GM19238 (cell line): ENCODE results near the gene ACOT8.
"Not testable (repeated sequence)": the region's sequence is repeated elsewhere in the genome, so short reads cannot be mapped to it uniquely, and the experiment has no call there.

Experiments
- DNase-seq: peaks from one replicate; pipeline ENCODE4 v3.0.0; 2011; ENCODE audit warnings: low spot score; ENCODE audit not compliant: insufficient read length

Gene ACOT8

DNA sequence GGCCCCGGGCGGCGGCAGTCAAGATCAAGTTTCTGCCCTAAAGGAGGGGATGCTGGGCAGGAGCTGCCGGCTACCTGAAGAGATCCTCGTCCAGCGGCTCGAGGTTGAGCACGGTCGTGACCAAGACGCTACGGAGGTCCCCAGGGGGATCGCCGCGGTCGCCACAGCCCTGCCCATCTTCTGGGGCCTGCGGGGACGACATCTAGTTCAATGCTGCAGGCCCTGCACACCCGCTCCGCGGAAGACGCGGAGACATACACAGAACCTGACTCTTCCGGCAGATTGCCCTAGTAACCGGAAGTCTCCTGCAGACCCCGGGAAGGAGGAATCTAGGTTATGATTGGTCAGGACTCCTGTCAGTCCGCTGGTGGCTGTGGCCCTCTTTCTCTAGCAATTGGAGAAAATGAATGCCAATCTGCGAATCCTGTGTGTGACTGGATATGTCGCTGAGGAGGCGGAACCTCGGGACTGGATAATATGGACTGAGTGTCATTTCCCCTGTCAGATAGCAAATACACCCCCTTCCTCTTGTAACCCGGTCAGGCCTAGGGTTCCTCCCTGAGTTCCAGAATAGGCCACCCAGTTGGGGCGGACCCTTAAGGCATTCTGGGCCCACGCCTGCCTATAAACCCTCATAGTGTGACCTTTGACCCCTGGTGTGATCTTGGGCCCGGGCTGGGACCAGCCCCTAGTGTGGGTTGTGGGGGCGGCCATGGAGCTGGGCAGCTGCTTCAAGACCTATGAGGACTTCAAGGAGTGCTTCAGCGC, at the start of gene ACOT8, which contains the start of gene ZSWIM3:
ACOT8 (minus strand) TSS at position 279 of the 768 bp plus-strand sequence; CDS start at position 202, 77 bp downstream.
ZSWIM3 (plus strand) TSS at position 501 of the 768 bp plus-strand sequence; CDS start at position 713, 212 bp downstream.
- peak; percentile 98 for DNase-seq

DNA sequence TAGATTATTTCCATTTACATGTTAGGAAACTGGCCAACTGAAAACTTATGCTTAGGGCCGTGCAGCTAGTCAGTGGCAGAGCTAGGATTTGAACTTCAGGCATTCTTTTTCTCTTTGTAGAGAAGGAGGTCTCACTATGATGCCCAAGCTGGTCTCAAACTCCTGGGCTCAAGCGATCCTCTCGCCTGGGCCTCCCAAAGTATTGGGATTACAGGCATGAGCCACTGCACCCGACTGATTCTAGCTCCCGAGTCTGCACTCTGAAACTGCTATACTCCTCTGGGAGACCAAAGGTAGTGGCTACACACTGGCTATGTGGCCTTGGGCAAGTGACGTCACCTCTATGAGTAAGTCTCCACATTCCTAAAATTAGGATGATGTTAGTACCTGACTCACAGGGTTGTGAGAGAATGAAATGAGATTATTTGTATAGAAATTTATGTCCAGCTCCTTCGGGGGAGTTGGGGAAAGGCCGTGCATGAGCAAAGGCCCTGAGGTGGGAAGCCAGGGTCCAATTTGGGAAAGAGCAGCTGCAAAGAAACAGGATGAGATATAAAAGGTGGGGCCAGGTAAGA, 48.4 kb upstream of the ACOT8 start:
- no peak for DNase-seq

DNA sequence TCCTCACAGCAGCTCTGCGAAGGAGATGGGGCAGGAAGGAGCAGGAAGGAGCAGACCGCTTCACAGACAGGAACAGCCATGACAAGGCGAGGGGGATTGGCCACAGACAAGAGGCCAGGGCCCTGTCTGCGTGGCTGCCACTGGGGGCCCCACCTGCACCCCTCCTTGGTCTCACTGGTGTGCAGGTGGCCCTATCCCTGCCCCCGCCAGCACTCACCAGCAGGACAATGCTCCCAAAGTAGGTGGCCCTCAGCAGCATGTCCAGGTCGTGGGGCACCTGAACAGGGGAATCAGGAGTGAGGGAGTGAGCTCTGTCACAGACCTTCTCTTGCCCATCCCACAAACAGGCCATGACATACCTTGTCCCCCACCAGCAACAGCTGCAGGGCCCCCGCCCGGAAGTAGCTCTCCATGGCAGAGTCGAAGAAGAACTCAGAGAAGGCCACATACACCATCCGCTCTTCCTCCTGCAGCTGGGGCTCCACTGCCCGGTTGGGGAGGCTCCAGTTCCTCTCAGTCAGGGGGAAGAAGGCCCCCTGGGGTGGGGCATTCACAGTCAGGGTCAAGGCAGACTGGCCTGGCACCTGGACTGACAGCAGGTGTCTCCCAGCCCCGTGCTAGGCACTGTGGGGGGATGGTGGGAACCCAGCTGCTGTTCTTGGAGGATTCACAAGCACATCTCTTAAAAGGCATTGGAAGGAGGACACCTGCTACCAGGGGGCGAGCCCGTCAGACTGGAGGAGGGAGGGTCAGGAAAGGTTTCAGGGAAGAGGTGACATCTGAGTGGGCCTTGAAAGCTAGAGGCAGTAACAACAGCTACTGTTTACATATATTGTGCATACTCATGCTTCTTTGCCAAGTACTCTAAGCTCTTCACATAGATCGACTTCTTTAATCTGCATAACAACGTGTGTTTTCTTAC, 47.7 kb upstream of the ACOT8 start:
- no peak for DNase-seq

DNA sequence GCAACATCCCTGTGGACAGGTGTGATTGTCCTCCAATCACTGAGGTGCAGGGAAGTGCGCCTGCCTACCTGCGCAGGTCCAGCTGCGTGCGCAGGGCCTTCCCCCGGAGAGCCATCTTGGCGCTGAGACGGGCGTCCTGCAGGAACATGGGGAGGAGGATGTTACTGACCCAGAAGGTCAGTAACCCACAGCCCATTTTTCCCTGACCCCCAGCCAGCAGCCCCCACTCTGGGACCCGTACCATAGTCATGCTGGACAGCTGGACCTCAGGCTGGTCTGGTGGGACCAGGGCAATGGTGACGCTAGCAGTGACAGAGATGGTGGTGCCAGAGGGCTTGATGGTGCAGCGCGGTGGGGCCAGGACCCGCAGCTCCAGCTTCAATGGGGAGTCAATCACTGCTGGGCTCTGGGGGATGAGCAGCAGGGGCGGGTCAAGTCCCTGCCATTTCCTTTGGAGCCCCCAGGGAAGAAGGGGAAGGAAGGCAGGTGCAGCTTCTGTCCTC, 45.1 kb upstream of the ACOT8 start:
- DNase-seq: no peak

DNA sequence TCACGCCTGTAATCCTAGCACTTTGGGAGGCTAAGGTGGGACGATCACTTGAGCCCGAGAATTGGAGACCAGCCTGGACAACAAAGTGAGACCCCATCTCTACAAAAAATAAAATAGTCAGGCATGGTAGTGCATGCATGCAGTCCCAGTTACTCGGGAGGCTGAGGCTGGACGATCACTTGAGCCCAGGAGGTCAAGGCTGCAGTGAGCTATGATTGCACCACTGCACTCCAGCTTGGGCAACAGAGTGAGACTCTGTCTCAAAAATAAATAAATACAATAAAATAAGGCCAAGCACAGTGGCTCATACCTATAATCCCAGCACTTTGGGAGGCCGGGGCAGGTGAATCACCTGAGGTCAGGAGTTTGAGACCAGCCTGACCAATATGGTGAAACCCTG, 44.1 kb upstream of the ACOT8 start:
- not testable (repeated sequence) for DNase-seq

DNA sequence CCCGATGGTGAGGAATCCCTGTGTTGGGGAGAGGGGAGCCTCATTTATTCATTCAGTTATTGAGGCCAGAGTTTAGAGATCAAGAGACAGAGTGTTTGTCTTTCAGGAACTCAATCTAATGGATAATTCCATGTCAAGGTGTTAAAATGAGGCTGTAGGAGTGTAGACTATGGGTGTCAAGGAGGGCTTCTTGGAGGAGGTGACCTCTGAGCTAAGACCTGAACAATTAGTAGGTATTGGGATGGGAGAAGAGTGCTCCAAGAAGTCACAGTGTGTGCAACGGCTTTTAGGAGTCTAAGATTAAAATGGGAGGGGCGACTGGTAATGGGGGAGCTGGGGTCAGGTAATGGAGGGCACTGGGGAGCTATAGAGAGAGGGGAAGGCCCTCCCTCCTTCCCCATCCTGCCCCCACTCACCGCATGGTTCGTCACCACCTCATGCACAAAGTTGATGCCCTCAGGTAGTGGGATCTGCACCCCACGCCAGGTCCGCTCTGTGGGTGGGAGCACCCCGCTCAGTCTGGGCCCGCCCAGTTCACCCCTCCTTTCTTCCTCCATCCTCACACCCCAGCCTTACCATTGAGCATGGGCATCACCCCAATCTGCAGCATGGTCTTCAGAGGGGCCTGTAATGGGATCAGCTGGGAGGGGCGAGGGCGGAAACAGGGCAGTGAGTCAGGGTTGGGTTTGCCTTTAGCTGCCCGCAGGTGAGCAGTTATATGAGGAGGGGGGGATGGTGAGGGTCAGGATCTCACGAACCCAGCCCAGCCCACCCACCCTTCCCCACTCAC, 42.0 kb upstream of the ACOT8 start:
- no peak for DNase-seq

DNA sequence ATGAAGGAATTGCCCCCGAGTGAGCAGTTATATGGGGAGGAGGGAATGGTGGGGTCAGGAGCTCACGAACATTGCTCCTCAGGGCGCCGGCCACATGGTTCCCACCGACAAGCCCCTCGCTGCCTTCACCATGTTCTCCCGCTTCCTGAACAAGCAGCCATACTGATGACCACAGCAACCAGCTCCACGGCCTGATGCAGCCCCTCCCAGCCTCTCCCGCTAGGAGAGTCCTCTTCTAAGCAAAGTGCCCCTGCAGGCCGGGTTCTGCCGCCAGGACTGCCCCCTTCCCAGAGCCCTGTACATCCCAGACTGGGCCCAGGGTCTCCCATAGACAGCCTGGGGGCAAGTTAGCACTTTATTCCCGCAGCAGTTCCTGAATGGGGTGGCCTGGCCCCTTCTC, 41.1 kb upstream of the ACOT8 start:
- no peak for DNase-seq

DNA sequence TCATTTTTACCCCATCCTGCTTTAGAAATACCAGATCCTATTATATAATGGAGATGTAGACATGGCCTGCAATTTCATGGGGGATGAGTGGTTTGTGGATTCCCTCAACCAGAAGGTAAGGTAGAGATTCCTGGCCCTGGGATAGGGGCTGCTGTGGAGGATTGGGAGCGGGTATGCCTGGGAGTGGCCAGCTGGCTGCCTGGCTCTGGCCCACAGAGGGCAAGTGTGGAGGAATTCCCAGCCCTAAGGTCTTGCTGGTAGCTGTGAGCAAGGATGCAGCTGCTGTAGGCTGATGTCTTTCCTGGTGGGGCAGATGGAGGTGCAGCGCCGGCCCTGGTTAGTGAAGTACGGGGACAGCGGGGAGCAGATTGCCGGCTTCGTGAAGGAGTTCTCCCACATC, 40.5 kb upstream of the ACOT8 start:
- no peak for DNase-seq

DNA sequence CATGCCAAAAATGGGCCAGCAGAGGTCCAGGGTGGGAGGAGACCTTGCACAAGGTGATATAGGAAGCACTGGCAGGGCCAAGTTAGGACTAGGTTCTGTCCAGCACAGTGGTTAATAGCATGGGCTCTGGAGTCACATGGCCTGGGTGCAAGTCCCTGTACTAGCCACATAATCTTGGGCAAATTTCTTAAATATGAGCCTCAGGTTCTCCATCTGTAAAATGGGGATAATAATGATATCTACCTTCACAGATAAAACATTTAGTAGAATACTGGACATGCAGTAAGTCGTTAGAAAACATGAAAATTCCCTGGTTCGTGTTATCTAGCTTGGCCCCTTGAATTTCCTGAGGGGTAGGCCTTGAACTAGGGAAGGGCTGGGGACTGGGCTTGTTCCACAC, 40.1 kb upstream of the ACOT8 start:
- DNase-seq: no peak

DNA sequence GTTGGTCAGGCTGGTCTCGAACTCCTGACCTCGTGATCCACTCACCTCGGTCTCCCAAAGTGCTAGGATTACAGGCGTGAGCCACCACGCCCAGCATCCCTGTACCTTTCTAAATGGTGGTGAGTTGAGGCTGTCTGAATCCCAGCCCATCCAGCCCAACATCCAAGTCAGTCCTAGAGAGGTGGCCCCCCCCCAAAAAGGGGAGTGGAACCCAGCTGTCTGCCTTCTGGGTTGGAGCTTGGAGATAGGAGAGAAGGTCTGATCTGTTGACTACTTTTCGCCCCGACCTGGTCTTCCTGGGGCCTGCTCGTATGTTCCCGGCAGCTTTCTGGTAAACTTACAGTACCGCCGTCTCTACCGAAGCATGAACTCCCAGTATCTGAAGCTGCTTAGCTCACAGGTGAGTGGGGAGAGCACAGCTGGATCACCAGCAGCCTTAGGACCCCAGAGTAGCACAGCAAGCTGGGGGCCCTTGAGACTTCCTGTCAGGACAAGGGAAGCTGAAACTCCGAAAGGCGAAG, 39.5 kb upstream of the ACOT8 start:
- DNase-seq: no peak

DNA sequence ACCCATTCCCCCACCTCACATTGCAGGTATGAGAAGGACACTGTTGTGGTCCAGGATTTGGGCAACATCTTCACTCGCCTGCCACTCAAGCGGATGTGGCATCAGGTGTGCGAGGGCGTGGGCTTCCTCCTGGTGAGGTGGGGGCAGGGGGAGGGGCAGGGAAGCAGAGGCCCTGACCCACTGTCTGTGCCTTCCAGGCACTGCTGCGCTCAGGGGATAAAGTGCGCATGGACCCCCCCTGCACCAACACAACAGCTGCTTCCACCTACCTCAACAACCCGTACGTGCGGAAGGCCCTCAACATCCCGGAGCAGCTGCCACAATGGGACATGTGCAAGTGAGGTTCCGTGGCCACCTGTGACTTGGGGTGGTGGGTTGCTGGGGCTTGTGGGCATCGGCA, 37.6 kb upstream of the ACOT8 start:
- DNase-seq: no peak

DNA sequence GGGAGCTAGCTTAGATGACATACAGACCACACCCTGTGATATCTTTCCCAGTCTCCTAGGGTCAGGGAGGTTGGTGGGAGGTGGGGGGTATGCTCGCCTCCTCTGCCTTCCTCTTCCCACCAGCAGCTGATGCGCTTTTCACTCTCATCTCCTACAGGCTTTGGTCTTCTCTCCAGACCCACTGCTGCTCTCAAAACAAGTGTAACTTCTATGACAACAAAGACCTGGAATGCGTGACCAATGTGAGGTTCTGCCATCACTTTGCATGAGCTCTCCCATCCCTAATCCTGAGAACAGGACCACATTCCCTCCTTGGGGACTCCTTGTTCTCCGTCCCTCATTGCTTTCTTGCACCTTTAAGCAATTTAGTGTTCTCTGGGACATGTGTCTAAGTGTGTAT, 36.6 kb upstream of the ACOT8 start:
- no peak for DNase-seq

DNA sequence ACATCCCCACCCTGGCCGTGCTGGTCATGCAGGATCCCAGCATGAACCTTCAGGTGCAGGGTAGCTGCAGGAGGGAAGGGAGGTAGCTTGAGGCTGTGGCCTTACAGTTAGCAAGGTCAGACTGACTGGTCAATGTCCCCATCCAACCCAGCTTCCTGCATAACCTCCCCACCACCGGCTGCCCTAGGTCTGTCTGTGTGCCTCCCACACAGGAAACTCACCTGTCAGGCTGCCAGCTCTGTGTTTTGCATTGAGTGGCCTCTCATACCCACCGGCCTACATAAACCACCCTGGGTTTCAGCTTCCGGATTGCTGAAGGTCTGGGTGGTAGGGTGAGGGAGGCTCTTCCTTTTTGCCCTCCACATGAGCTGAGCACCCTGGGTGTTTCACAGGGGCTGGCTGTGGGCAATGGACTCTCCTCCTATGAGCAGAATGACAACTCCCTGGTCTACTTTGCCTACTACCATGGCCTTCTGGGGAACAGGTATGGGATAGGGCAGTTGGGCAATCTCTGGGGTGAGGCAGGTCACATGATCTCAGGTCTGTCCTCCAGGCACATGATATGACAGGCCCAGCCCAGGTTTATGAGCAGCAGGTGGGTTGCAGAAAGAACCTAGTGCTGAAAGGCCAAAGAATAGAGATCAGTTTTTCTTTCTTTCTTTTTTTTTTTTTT, 35.8 kb upstream of the ACOT8 start:
- DNase-seq: no peak

DNA sequence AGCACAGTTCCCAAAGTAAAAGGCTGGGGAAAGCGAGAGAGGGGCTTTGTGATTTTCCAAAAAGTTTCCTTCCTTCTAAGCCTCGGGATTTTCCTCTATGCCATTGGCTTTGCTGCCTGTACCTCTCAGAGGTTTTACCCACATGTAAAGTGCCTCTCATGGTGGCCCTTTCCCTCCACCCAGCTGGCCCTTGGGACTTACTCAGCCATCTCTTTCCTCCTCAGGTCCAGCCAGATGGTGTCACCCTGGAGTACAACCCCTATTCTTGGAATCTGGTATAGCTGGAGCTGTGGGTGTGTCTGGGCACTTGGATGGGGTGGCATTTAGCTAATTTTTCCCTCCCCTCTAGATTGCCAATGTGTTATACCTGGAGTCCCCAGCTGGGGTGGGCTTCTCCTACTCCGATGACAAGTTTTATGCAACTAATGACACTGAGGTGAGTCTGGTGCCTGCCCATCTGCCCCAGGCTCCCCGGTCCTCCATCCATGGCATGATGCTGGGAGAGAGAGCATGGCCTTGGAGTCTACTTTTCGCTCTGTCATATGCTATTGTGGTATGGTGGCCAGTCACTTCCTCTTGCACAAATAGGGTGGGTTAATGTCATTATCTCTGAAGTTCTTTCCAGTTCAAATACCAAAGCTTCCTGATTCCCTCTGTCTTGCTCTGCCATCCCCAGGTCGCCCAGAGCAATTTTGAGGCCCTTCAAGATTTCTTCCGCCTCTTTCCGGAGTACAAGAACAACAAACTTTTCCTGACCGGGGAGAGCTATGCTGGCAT, 35.0 kb upstream of the ACOT8 start:
- DNase-seq: no peak

DNA sequence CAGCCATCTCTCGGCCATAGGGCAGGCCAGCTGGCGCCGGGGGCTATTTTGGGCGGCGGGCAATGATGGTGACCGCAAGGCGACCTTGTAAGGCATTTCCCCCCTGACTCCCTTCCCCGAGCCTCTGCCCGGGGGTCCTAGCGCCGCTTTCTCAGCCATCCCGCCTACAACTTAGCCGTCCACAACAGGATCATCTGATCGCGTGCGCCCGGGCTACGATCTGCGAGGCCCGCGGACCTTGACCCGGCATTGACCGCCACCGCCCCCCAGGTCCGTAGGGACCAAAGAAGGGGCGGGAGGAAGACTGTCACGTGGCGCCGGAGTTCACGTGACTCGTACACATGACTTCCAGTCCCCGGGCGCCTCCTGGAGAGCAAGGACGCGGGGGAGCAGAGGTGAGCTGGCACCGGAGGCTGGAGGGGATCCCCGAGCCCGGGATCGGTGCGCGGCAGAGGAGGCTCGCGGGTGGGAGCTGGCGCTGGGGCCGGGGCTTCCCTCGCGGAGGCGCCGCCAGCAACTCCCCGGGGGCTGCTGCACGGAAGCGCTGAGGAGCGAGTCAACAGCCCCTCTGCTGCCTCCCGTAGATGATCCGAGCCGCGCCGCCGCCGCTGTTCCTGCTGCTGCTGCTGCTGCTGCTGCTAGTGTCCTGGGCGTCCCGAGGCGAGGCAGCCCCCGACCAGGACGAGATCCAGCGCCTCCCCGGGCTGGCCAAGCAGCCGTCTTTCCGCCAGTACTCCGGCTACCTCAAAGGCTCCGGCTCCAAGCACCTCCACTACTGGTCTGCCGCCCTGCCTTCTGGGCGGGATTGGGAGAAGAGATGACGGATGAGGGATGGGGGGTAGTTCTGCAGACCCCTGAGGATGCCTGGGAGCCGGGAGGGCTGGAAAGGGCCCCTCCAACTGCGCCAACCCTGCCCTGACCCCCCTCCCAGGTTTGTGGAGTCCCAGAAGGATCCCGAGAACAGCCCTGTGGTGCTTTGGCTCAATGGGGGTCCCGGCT, 34.1 kb upstream of the ACOT8 start, which contains the start of the genes CTSA and NEURL2:
CTSA (plus strand) TSS at position 351 of the 999 bp plus-strand sequence; CDS start at position 585, 234 bp downstream.
NEURL2 (minus strand) TSS at position 224 of the 999 bp plus-strand sequence; CDS start at position 7, 217 bp downstream.
- peak; percentile 98 for DNase-seq

DNA sequence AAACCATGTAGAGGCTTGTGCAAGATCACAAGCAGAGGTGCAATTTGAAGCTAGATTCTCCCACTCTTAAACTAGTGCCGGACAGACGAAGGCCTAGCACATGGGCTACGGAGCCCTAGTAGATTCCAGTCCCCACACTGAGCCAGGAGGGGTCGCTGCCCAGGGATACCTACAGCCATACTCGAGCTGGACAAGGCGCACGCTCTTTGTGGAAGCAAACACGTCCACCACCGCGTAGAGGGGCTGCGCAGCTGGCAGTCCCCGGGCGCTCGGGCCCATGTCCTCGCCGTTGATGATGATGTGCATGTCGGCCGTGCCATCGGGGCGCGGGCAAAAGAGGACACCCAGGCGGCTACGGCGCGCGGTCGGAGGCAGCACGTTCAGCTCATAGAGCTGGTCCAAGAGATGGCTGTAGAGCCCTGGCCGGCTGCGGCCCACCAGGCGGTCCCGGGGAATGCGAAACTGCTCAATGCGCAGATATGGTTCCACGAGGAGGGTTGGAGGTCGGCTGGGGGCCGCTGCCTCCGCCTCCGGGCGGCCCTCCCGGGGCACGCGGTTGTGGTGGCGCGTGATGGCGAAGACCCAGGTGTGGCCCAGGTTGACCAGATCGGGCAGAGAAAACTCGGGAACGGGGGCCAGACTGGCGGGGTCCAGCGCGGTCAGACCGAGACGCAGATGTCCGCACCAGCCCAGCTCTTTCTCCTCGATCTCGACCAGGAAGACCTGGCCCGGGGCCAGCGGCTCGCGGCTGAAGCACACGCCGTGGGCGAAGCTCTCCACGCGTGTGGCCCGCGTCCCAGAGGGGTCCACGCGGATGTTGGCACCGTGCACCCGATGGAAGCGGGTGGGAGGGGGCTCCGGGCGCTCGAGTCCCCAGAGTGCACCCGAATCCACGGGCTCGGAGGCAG, 33.1 kb upstream of the ACOT8 start:
- DNase-seq: peak; percentile 36

DNA sequence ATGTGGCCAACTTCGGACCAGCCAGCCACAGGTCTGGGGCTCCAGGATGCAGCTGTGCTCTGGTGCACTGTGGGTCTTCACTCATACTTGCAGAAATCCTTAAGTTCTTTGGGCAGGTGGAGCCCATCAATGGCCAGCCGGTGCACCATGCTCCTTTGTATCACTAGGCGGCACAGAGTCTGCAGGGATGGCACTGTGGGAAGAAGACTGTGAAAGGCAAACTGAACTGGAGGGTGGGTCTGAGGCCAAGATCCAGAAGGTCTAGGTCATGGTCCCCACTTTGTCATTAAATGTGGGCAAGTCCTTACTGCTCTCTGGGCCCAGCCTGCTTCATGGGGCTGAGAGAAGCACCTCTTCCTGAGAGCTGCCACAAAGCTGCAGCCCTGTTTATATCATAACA, 31.5 kb upstream of the ACOT8 start:
- DNase-seq: no peak
